ENCODE data around the gene SYT11. TPM values are rescaled to one million over a fixed set of nuclear protein-coding genes. Genes with fewer than 3 reads are reported as not detected.

SYT11 gene
- total and polyA plus RNA-seq, 2 of the 8 experiments (the other 6 are each of a cell fraction or from before 2014, with no cell fraction given) = 7.2 to 9.6 TPM

- Histone ChIP-seq H3K79me2 (ENCODE audit: control insufficient read depth in 1 of 2, insufficient read depth in 2 of 2, low read length in 2 of 2) (no peaks in the 10 kb centered on the region), H2BK120ac (replicated peaks; ENCODE audit: low read depth, low read length) (no peak overlapping the region), H3K27ac (ENCODE audit: low read depth, low read length) (no peak overlapping the region), H3K27me3 (replicated peaks in 1 of 4; ENCODE audit: control insufficient read depth in 3 of 4, extremely low read depth in 1 of 4, insufficient read depth in 3 of 4, low read length in 3 of 4) (no peaks in the 10 kb centered on the region), H3K4ac (replicated peaks; ENCODE audit: insufficient read length, low read depth, low read length) (no peak overlapping the region), H2BK5ac (ENCODE audit: low read depth, low read length) (no peak overlapping the region), H2AFZ (ENCODE audit: low read length) (no peak overlapping the region), H4K20me1 (replicated peaks in 1 of 2; ENCODE audit: control insufficient read depth in 1 of 2, insufficient read depth in 2 of 2, low read length in 2 of 2) (no peaks in the 10 kb centered on the region), H3K23me2 (ENCODE audit: low read depth, low read length) (no peaks in the 10 kb centered on the region), H3K23ac (ENCODE audit: insufficient read length) (no peak overlapping the region), H2BK20ac (ENCODE audit: low read length) (no peak overlapping the region), H3K9ac (replicated peaks in 1 of 4; ENCODE audit: extremely low read depth in 1 of 4, low read depth in 3 of 4, low read length in 3 of 4) (no peak overlapping the region), H4K91ac (replicated peaks; ENCODE audit: insufficient read length, low read length) (no peak overlapping the region), H3K56ac (replicated peaks; ENCODE audit: insufficient read length, low read depth, low read length) (no peak overlapping the region), H3K18ac (ENCODE audit: extremely low read depth, low read length) (no peak overlapping the region), H3K4me2 (ENCODE audit: insufficient read depth in 1 of 2, low read depth in 2 of 2, low read length in 2 of 2) (no peak overlapping the region), H2BK12ac (ENCODE audit: low read depth, low read length) (no peak overlapping the region), H4K5ac (ENCODE audit: insufficient read length, low read depth, low read length) (no peak overlapping the region), H3K4me3 (ENCODE audit: extremely low read depth in 1 of 4, insufficient read depth in 2 of 4, low read depth in 3 of 4, low read length in 4 of 4) (no peak overlapping the region), H2BK15ac (ENCODE audit: low read length) (no peak overlapping the region), H3K36me3 (ENCODE audit: control insufficient read depth in 2 of 4, insufficient read depth in 4 of 4, low read length in 3 of 4) (no peaks in the 10 kb centered on the region), H2AK5ac (ENCODE audit: low read depth, low read length) (no peak overlapping the region), H3K14ac (ENCODE audit: insufficient read length) (no peak overlapping the region), H3K79me1 (ENCODE audit: low read depth, low read length) (no peaks in the 10 kb centered on the region), H3K4me1 (replicated peaks in 1 of 4; ENCODE audit: control insufficient read depth in 3 of 4, insufficient read depth in 4 of 4, low read length in 3 of 4) (no peaks in the 10 kb centered on the region), H4K8ac (ENCODE audit: extremely low read depth, insufficient read depth, low read length) (no peak overlapping the region), H3K9me3 (ENCODE audit: insufficient read depth in 2 of 2, low read depth in 1 of 2, low read length in 1 of 2) (no peaks in the 10 kb centered on the region)
- POLR2A ChIA-PET (ENCODE audit: partially characterized antibody) = interaction anchor here (1.0 kb wide), 1 partner anchor 14 kb away, joined by 3 read pairs; the partner anchor contains the start of gene SYT11
- 98% methylated on average over 9 of the region's 9 CpGs; no CpG with 5 or more reads in 1 of the 2 experiments for WGBS, 2 experiments (ENCODE audit: extremely low coverage in 1 of 2, insufficient coverage in 1 of 2, insufficient read length in 1 of 2, insufficient replicate concordance in 2 of 2, low coverage in 1 of 2, low lambda C conversion rate in 2 of 2, missing lambda C conversion rate in 1 of 2)
- TF ChIP-seq HDAC2 (IDR thresholded peaks at IDR 0.05; ENCODE audit: borderline replicate concordance in 1 of 2, low read depth in 2 of 2, low read length in 2 of 2) (no peak), TAF7 (optimal IDR thresholded peaks at IDR 0.05; ENCODE audit: borderline replicate concordance, low read depth, low read length) (no peak), SAP30 (IDR thresholded peaks at IDR 0.05; ENCODE audit: insufficient read depth, insufficient replicate concordance, low read length) (no peak), BRCA1 (IDR thresholded peaks at IDR 0.05; ENCODE audit: low read depth, low read length) (no peak), ZNF274 (IDR thresholded peaks at IDR 0.05; ENCODE audit: borderline replicate concordance, extremely low read depth, low read length) (no peak), POU5F1 (IDR thresholded peaks at IDR 0.05; ENCODE audit: low read depth, low read length) (no peak), CBX8 (IDR thresholded peaks at IDR 0.05; ENCODE audit: borderline replicate concordance, low read depth, low read length) (no peak), RBBP5 (IDR thresholded peaks at IDR 0.05; ENCODE audit: borderline replicate concordance, low read depth, low read length) (no peak), CREB1 (IDR thresholded peaks at IDR 0.05) (no peak), TAF1 (IDR thresholded peaks at IDR 0.05; ENCODE audit: low read depth, low read length) (no peak), JUND (IDR thresholded peaks at IDR 0.05; ENCODE audit: low read length) (no peak), KDM4A (IDR thresholded peaks at IDR 0.05; ENCODE audit: low read depth, low read length, severe bottlenecking) (no peak)
- CTCF ChIA-PET (ENCODE audit: partially characterized antibody) = no interaction called here
- FAIRE-seq (no peak), DNase-seq (ENCODE audit: low read depth in 1 of 2, low spot score in 2 of 2) (no peak)
Observed at GRCh38 chr1:155873860-155874259, 14.5 kb downstream of the SYT11 start.
